ENCODE data around the gene SOAT2. TPM values are rescaled to one million over a fixed set of nuclear protein-coding genes. Genes with fewer than 3 reads are reported as not detected.

SOAT2 gene, protein sequence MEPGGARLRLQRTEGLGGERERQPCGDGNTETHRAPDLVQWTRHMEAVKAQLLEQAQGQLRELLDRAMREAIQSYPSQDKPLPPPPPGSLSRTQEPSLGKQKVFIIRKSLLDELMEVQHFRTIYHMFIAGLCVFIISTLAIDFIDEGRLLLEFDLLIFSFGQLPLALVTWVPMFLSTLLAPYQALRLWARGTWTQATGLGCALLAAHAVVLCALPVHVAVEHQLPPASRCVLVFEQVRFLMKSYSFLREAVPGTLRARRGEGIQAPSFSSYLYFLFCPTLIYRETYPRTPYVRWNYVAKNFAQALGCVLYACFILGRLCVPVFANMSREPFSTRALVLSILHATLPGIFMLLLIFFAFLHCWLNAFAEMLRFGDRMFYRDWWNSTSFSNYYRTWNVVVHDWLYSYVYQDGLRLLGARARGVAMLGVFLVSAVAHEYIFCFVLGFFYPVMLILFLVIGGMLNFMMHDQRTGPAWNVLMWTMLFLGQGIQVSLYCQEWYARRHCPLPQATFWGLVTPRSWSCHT
- not detected for total RNA-seq
- long read RNA-seq, partial matches to known transcripts, result 0 of 2 reads
- long read RNA-seq, other reads (novel, unspliced or antisense), result 2 of 2 reads

DNA sequence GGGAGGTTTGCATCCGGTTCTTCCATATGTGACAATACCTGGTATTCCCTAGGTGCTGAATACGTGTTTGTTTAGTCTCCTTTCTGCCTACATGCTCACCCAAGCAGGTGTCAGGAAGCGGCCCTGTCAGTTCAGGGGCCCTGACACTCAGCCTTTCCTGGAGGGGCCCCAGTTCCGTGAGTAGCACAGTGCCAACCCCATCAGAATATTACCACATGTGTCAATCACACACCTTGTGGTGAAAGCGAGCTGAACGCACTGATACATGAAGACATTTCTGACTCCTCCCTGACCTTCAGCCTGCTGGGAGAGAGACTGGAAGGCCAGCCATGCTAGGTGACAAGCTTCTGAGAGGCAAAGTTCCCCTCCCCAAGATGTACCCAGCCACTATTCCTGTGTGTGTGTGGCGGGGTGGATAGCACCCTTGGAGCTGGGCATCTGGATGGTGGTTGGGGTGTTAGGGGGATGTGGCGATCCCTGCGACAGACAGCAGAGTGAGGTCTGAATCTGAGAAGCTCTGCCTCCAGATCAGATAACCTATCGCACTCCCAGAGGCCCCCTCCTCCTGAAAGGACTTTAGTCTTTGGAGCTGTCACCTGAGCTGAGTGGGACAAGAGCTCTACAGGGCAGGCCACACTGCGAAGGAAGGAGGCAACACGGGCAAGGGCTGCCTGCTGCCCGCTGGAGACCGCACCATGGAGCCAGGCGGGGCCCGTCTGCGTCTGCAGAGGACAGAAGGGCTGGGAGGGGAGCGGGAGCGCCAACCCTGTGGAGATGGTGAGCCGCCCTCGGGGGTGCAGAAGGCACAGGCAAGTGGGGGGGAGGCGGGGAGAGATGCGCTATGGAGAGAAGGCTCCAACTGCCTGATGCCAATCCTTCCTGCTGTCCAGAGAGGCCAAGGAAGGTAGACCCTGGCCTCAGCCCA lies at the start of gene SOAT2:
Gene SOAT2 (plus strand): TSS at position 604 of the 925 bp plus-strand sequence. CDS start 92 bp downstream, at position 696.
- DNase-seq (ENCODE audit: low spot score), result peak; percentile 89

DNA sequence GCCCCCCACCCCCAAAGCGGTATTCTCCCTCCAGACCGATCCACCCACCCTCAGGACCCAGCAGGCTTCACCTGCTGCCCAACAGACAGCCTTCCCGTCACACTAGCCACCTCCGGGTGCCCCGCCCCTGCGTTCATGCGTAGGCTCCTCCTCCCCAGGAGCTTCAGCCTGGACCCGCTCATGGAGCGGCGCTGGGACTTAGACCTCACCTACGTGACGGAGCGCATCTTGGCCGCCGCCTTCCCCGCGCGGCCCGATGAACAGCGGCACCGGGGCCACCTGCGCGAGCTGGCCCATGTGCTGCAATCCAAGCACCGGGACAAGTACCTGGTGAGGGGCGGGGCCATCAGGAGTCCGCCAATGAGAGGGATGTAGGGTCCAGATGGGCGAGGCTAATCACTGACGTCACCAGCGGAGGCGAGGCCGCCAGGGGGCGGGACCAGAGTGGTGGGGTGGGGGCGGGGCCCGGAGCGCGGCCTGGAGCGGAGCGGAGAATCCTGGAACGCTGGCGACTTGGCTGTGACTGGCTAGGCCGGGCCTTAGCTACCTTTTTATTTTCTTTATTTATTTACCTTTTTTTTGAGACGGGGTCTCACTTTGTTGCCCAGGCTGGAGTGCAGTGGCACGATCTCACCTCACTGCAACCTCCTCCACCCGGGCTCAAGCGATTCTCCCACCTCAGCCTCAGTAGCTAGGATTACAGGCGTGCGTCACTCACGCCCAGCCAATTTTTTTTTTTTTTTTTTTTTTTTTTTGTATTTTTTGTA lies 49.0 kb upstream of the SOAT2 start:
- DNase-seq (ENCODE audit: low spot score), result peak; percentile 97

DNA sequence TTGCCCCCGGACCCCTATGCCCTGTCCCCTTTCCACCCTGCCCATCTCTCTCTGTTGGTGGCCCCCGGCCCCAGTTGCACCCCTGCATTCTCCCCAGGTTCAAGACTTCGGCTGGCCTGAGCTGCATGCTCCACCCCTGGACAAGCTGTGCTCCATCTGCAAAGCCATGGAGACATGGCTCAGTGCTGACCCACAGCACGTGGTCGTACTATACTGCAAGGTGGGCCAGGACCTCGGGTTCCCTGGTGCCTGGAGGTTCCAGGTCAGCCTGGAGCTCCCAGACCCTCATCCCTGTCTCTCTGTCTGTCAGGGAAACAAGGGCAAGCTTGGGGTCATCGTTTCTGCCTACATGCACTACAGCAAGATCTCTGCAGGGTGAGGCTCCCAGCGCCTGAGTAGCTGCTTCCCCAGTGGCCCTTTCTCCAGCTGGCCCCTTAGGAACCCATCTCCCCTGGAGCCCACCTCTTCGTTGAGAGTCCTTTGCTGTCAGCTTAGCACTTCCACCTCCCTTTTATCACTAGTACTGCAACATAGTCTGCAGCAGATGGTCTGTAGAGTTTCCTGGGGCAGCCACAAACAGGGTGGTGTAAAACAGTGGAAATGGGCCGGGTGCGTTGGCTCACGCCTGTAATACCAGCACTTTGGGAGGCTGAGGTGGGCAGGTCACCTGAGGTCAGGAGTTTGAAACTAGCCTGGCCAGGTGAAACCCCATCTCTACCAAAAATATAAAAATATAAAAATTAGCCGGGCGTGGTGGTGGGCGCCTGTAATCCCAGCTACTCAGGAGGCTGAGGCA lies 47.6 kb upstream of the SOAT2 start:
- peak; percentile 65 for DNase-seq (ENCODE audit: low spot score)

GRCh38 chr12:53056296-53056695 lies 47.0 kb upstream of the SOAT2 start:
- DNase-seq (ENCODE audit: low spot score), result no peak

- peak; percentile 87 for DNase-seq (ENCODE audit: low spot score)
These were observed 46.4 kb upstream of the SOAT2 start for GRCh38 chr12:53056901-53057300.

DNA sequence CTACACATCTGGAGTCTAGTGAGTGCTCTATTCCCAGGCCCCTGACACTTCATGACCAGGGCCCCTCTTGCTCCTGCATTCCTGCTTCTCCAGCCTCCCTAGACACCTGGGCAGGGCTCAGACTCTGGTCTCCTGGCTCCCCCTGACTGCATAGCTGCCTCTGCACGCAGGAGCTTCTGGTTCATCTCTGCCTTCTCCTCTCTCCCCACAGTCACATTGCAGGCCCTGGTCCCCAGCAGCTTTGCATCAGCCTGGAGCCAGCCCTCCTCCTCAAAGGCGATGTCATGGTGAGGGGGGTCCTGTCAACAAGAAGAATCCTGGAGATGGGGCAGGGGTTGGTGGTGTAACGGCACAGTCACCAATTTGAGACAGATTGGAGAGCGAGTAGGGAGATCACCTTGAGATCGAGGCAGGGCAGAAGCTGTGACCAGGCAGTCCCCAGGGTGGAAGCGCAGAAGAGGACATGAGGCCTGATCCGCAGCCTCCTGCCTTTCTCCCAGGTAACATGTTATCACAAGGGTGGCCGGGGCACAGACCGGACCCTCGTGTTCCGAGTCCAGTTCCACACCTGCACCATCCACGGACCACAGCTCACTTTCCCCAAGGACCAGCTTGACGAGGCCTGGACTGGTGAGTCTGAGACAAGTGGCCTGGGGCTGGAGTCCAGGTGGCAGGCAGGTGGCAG lies 45.3 kb upstream of the SOAT2 start:
- DNase-seq (ENCODE audit: low spot score), result peak; percentile 85

DNA sequence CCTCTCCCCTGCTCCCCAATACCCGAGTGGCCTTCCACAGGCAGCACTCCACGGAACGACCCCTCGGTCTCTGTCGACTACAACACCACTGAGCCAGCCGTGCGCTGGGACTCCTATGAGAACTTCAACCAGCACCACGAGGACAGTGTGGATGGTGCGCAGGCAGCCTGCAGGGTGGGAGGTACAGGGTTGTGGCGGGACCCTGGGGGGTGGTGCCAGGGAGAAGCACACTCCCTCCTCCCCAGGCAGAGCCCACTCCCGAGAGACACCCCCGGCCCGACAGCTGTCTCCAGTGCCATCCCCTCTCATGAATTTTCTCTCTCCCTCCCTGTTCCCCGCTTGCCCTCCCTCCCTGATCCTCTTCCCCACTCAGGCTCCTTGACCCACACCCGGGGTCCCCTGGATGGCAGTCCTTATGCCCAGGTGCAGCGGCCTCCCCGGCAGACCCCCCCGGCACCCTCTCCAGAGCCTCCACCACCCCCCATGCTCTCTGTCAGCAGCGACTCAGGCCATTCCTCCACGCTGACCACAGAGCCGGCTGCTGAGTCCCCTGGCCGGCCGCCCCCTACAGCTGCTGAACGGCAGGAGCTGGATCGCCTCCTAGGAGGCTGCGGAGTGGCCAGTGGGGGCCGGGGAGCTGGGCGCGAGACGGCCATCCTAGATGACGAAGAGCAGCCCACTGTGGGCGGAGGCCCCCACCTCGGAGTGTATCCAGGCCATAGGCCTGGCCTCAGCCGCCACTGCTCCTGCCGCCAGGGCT lies 44.4 kb upstream of the SOAT2 start:
- no peak for DNase-seq (ENCODE audit: low spot score)

DNA sequence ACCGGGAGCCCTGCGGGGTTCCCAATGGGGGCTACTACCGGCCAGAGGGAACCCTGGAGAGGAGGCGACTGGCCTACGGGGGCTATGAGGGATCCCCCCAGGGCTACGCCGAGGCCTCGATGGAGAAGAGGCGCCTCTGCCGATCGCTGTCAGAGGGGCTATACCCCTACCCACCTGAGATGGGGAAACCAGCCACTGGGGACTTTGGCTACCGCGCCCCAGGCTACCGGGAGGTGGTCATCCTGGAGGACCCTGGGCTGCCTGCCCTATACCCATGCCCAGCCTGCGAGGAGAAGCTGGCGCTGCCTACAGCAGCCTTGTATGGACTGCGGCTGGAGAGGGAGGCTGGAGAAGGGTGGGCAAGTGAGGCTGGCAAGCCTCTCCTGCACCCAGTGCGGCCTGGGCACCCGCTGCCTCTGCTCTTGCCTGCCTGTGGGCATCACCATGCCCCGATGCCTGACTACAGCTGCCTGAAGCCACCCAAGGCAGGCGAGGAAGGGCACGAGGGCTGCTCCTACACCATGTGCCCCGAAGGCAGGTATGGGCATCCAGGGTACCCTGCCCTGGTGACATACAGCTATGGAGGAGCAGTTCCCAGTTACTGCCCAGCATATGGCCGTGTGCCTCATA lies 43.7 kb upstream of the SOAT2 start:
- peak; percentile 87 for DNase-seq (ENCODE audit: low spot score)

GRCh38 chr12:53060064-53060720 lies 43.1 kb upstream of the SOAT2 start:
- DNase-seq (ENCODE audit: low spot score), result no peak

- peak; percentile 88 for DNase-seq (ENCODE audit: low spot score)
These were observed 42.5 kb upstream of the SOAT2 start for GRCh38 chr12:53060721-53061276.

- no peak for DNase-seq (ENCODE audit: low spot score)
These were observed 41.8 kb upstream of the SOAT2 start for GRCh38 chr12:53061404-53062010.

DNA sequence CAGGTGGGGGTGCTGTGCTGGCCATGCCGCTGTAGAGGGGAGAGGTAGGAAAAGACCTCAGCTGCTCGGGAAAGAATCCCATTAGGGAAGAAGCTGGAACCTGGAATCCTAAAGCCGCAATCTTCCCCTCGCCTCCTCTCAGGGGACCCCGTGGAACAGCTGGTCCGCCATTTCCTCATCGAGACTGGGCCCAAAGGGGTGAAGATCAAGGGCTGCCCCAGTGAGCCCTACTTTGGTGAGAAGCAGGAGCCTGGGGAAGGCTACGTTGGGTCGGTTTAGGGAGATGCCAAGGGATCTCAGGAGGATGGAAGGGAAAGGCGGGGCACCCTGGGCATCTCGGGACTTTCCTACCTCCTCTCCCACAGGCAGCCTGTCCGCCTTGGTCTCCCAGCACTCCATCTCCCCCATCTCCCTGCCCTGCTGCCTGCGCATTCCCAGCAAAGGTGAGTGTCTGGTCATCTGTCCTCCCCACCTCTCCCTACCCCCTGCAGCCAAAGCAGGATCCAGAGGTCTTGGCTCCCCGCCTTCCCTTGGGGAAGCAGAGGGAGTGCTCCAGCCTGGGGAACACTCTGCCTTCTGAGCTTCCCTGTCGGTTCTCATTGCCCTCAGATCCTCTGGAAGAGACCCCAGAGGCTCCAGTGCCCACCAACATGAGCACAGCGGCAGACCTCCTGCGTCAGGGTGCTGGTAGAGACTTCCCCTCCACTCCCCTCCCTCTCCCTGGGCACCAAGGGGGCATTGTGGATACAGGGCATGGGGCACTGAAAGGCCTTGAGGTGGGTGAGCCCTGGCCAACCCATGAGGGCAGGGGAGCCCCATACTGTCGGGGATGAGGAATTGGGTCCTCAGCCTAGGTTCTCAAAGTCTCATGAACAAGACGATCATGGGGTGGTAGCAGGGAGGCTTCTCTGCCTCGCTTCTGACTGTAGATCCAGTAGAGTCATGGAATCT lies 41.0 kb upstream of the SOAT2 start:
- DNase-seq (ENCODE audit: low spot score), result peak; percentile 87

DNA sequence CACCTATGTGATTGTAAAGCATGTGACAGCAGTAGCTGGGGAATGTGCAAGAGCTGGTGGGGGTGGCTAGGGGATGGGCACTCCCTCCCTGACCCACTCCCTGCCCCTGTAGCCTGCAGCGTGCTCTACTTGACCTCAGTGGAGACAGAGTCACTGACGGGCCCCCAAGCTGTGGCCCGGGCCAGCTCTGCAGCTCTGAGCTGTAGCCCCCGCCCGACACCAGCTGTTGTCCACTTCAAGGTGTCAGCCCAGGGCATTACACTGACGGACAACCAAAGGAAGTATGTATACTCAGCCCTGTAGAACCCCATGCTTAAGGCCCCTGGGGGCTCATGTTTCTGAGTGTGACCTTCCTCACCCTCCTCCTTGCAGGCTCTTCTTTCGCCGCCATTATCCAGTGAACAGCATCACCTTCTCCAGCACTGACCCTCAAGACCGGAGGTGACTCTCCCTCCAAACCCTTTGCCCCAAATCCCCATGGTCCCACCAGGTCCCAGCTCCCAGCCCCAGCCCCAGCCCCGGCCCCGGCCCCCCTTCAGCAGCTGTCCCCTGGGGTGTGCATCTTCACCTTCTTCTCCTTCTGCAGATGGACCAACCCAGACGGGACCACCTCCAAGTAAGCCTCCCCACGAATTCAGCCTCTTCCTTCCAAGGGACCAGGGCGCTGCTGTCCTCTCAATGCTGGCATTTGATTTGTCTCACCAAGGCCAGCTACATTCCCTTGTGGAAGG lies 40.1 kb upstream of the SOAT2 start:
- DNase-seq (ENCODE audit: low spot score), result peak; percentile 85

GRCh38 chr12:53063708-53064612 lies 39.3 kb upstream of the SOAT2 start:
- DNase-seq (ENCODE audit: low spot score), result peak; percentile 89

Data from mesenteric fat pad (tissue), 1 donor.